Measurements from ENCODE around the gene RETN.
"Not testable (repeated sequence)": the region's sequence is repeated elsewhere in the genome, so short reads cannot be mapped to it uniquely, and the experiment has no call there.

RETN gene

GRCh38 chr19:7641290-7642276 lies 27.3 kb upstream of the RETN start:
- Histone ChIP-seq H3K27me3 (ENCODE audit: control insufficient read depth, insufficient read depth, low read length) (no peaks in the 10 kb centered on the region), H3K79me2 (no peaks in the 10 kb centered on the region), H3K27ac (no peak overlapping the region), H3K4me2 (ENCODE audit: low read length) (no peak overlapping the region), H3K4me3 (ENCODE audit: low read depth, low read length) (no peak overlapping the region), H3K9ac (no peak overlapping the region), H3K9me3 (ENCODE audit: control insufficient read depth, low read length) (no peaks in the 10 kb centered on the region), H3K4me1 (no peaks in the 10 kb centered on the region), H3K36me3 (ENCODE audit: control insufficient read depth, insufficient read depth, low read length) (no peaks in the 10 kb centered on the region), H2AFZ (no peak overlapping the region)
- no peak for TF ChIP-seq CTCF (IDR thresholded peaks at IDR 0.05)

- H3K4me1 ChIP-seq: no peaks in the 10 kb centered on the region
- no peak overlapping the region for H3K4me3 ChIP-seq (ENCODE audit: low read depth, low read length)
- no peaks in the 10 kb centered on the region for H3K36me3 ChIP-seq (ENCODE audit: control insufficient read depth, insufficient read depth, low read length)
Measured at GRCh38 chr19:7642295-7643030, 26.4 kb upstream of the RETN start.

GRCh38 chr19:7643031-7643415 lies 25.8 kb upstream of the RETN start:
- H3K79me2 ChIP-seq: no peaks in the 10 kb centered on the region
- H3K9me3 ChIP-seq (ENCODE audit: control insufficient read depth, low read length): no peaks in the 10 kb centered on the region
- no peaks in the 10 kb centered on the region for H3K36me3 ChIP-seq (ENCODE audit: control insufficient read depth, insufficient read depth, low read length)
- H3K27ac ChIP-seq: no peak overlapping the region
- H3K9ac ChIP-seq: no peak overlapping the region
- H3K4me3 ChIP-seq (ENCODE audit: low read depth, low read length): no peak overlapping the region
- H3K4me1 ChIP-seq: no peaks in the 10 kb centered on the region
- TF ChIP-seq CTCF (IDR thresholded peaks at IDR 0.05): no peak
- H2AFZ ChIP-seq: no peak overlapping the region
- no peaks in the 10 kb centered on the region for H3K27me3 ChIP-seq (ENCODE audit: control insufficient read depth, insufficient read depth, low read length)
- H3K4me2 ChIP-seq (ENCODE audit: low read length): no peak overlapping the region

More at GRCh38 chr19:7642295-7643030, 26.4 kb upstream of the RETN start:
- Histone ChIP-seq H3K9me3 (ENCODE audit: control insufficient read depth, low read length) (no peaks in the 10 kb centered on the region), H2AFZ (no peak overlapping the region), H3K9ac (no peak overlapping the region), H3K27ac (no peak overlapping the region), H3K79me2 (no peaks in the 10 kb centered on the region), H3K4me2 (ENCODE audit: low read length) (no peak overlapping the region), H3K27me3 (ENCODE audit: control insufficient read depth, insufficient read depth, low read length) (no peaks in the 10 kb centered on the region)
- TF ChIP-seq CTCF (IDR thresholded peaks at IDR 0.05): no peak

- H3K36me3 ChIP-seq (ENCODE audit: control insufficient read depth, insufficient read depth, low read length); H2AFZ ChIP-seq; H3K9ac ChIP-seq; H3K9me3 ChIP-seq (ENCODE audit: control insufficient read depth, low read length); H3K4me3 ChIP-seq (ENCODE audit: low read depth, low read length); H3K4me2 ChIP-seq (ENCODE audit: low read length); H3K27ac ChIP-seq; H3K27me3 ChIP-seq (ENCODE audit: control insufficient read depth, insufficient read depth, low read length); H3K4me1 ChIP-seq; H3K79me2 ChIP-seq: not testable (repeated sequence)
Measured at GRCh38 chr19:7643629-7644549, 25.0 kb upstream of the RETN start.
